HEK293 (cell line): Measurements from ENCODE around the gene SKA2.

ENCODE experiments used
- HOXA7 ChIP-seq: sonication (generic); formaldehyde crosslinking; IDR thresholded peaks from 2 replicates; pipeline ENCODE4 v1.8.1; 2022; ENCODE audit warnings: missing genetic modification reagents, borderline replicate concordance
- IKZF3 ChIP-seq: fragments of 450-650 bp; IDR thresholded peaks from 2 replicates; pipeline ENCODE4 v1.5.0; 2018; ENCODE audit warnings: missing biosample characterization, mild to moderate bottlenecking, missing genetic modification characterization, moderate library complexity
- MZF1 ChIP-seq: fragments of 450-650 bp; formaldehyde crosslinking; IDR thresholded peaks from 2 replicates; pipeline ENCODE4 v1.5.1; 2017; ENCODE audit warnings: missing biosample characterization, missing genetic modification characterization, borderline replicate concordance
- OVOL3 ChIP-seq: fragments of 450-650 bp; formaldehyde crosslinking; IDR thresholded peaks from 2 replicates; pipeline ENCODE4 v1.5.1; 2016; ENCODE audit warnings: missing biosample characterization, missing genetic modification characterization
- PRDM10 ChIP-seq: fragments of 450-650 bp; formaldehyde crosslinking; IDR thresholded peaks from 2 replicates; pipeline ENCODE4 v1.5.1; 2016; ENCODE audit warnings: missing biosample characterization, missing genetic modification characterization
- SP3 ChIP-seq: fragments of 450-650 bp; formaldehyde crosslinking; IDR thresholded peaks from 2 replicates; pipeline ENCODE4 v1.5.1; 2016; ENCODE audit warnings: missing biosample characterization, missing genetic modification characterization
- TRIM28 ChIP-seq: IDR thresholded peaks from 2 replicates; pipeline ENCODE4 v1.6.1; 2011; ENCODE audit warnings: low read length, control low read depth, borderline replicate concordance
- YY1 ChIP-seq: fragments of 450-650 bp; formaldehyde crosslinking; IDR thresholded peaks from 2 replicates; pipeline ENCODE4 v1.5.1; 2018; ENCODE audit warnings: missing biosample characterization, missing genetic modification characterization
- ZBTB10 ChIP-seq: fragments of 450-650 bp; formaldehyde crosslinking; IDR thresholded peaks from 2 replicates; pipeline ENCODE4 v1.5.1; 2016; ENCODE audit warnings: missing biosample characterization, missing genetic modification characterization
- ZBTB11 ChIP-seq: fragments of 450-650 bp; formaldehyde crosslinking; conservative IDR thresholded peaks from 2 replicates; pipeline ENCODE4 v1.5.1; 2016; ENCODE audit warnings: low read depth, missing biosample characterization, missing genetic modification characterization
- ZBTB17 ChIP-seq: fragments of 450-650 bp; formaldehyde crosslinking; IDR thresholded peaks from 2 replicates; pipeline ENCODE4 v1.5.1; 2016; ENCODE audit warnings: missing biosample characterization, missing genetic modification characterization
- ZBTB21 ChIP-seq: fragments of 450-650 bp; formaldehyde crosslinking; IDR thresholded peaks from 2 replicates; pipeline ENCODE4 v1.5.1; 2017; ENCODE audit warnings: missing biosample characterization, missing genetic modification characterization
- ZEB2 ChIP-seq: fragments of 450-650 bp; formaldehyde crosslinking; IDR thresholded peaks from 2 replicates; pipeline ENCODE4 v1.5.1; 2016; ENCODE audit warnings: missing biosample characterization, missing genetic modification characterization
- ZNF148 ChIP-seq: fragments of 450-650 bp; formaldehyde crosslinking; IDR thresholded peaks from 2 replicates; pipeline ENCODE4 v1.5.0; 2017; ENCODE audit warnings: missing biosample characterization, missing genetic modification characterization, borderline replicate concordance
- ZNF24 ChIP-seq: fragments of 450-650 bp; formaldehyde crosslinking; IDR thresholded peaks from 2 replicates; pipeline ENCODE4 v1.5.1; 2016; ENCODE audit warnings: missing biosample characterization, missing genetic modification characterization
- ZNF266 ChIP-seq: fragments of 450-650 bp; formaldehyde crosslinking; IDR thresholded peaks from 2 replicates; pipeline ENCODE4 v1.5.1; 2016; ENCODE audit warnings: missing biosample characterization, missing genetic modification characterization, low read depth
- ZNF324 ChIP-seq: fragments of 450-650 bp; formaldehyde crosslinking; IDR thresholded peaks from 2 replicates; pipeline ENCODE4 v1.5.1; 2016; ENCODE audit warnings: missing biosample characterization, missing genetic modification characterization
- ZNF398 ChIP-seq: fragments of 450-650 bp; formaldehyde crosslinking; IDR thresholded peaks from 2 replicates; pipeline ENCODE4 v1.5.1; 2017; ENCODE audit warnings: missing biosample characterization, missing genetic modification characterization
- ZNF416 ChIP-seq: fragments of 450-650 bp; formaldehyde crosslinking; IDR thresholded peaks from 2 replicates; pipeline ENCODE4 v1.5.1; 2016; ENCODE audit warnings: missing biosample characterization, missing genetic modification characterization
- ZNF843 ChIP-seq: fragments of 450-650 bp; formaldehyde crosslinking; IDR thresholded peaks from 2 replicates; pipeline ENCODE4 v1.5.1; 2016; ENCODE audit warnings: missing biosample characterization, missing genetic modification characterization

SKA2 gene

GRCh38 chr17:59155439-59156177 lies 622 bp upstream of the SKA2 start, which contains the start of gene PRR11 (continued):
- TF ChIP-seq PRDM10 (tag by site-specific recombination) (peak; percentile 55; the same call in 1 of the 2 replicates), TRIM28 (no peak), ZBTB21 (no peak), YY1 (tag by site-specific recombination) (peak; percentile 29; the same call in 1 of the 2 replicates), ZNF324 (tag by site-specific recombination) (no peak), HOXA7 (no peak), ZNF416 (tag by site-specific recombination) (no peak), ZNF398 (tag by site-specific recombination) (peak; percentile 86), IKZF3 (peak; percentile 73; the same call in 1 of the 2 replicates), ZBTB10 (tag by site-specific recombination) (no peak), ZNF843 (tag by site-specific recombination) (no peak), ZEB2 (tag by site-specific recombination) (no peak), ZNF266 (tag by site-specific recombination) (no peak), OVOL3 (tag by site-specific recombination) (no peak), MZF1 (tag by site-specific recombination) (0 out of 2 replicates have a peak, but pooled peaks have one; percentile 54), SP3 (tag by site-specific recombination) (peak; percentile 78), ZNF24 (no peak), ZBTB11 (tag by site-specific recombination) (peak; percentile 40), ZNF148 (tag by site-specific recombination) (no peak), ZBTB17 (tag by site-specific recombination) (peak; percentile 98)
